ENCODE data around the gene GTF3C6. TPM values are rescaled to one million over a fixed set of nuclear protein-coding genes. Genes with fewer than 3 reads are reported as not detected.
A peak's percentile ranks its signal among the peaks of the same experiment; 100 is the strongest.

Gene GTF3C6
- total and polyA plus RNA-seq, 2 of the 13 experiments (the other 11 are each of a cell fraction or from before 2014, with no cell fraction given), result 21.6 to 160 TPM

- peak; percentile 87; the same call in 1 of the 2 replicates for TF ChIP-seq ZNF709 (CRISPR knock-in tag; IDR thresholded peaks at IDR 0.05)
- peak; percentile 32; the same call in 1 of the 2 replicates for TF ChIP-seq MNT (IDR thresholded peaks at IDR 0.05)
- peak; percentile 54 for TF ChIP-seq PTBP1 (IDR thresholded peaks at IDR 0.05; ENCODE audit: low read depth, low read length, poor library complexity, severe bottlenecking)
- TF ChIP-seq ZNF784 (CRISPR knock-in tag; IDR thresholded peaks at IDR 0.05; ENCODE audit: borderline replicate concordance), result peak; percentile 78; the same call in 1 of the 2 replicates
- TF ChIP-seq ZNF101 (CRISPR knock-in tag; IDR thresholded peaks at IDR 0.05; ENCODE audit: borderline replicate concordance, low read depth), result peak; percentile 80; the same call in 1 of the 2 replicates
- no peak for TF ChIP-seq CHD2 (IDR thresholded peaks at IDR 0.05; ENCODE audit: low read depth, low read length)
- TF ChIP-seq KLF16 (CRISPR knock-in tag; IDR thresholded peaks at IDR 0.05), result peak in 1 of 2 experiments; percentile 87; a peak in 2 of 4 replicates
- no peak for TF ChIP-seq CENPX (CRISPR knock-in tag; IDR thresholded peaks at IDR 0.05)
- no peak for TF ChIP-seq GLMP (CRISPR knock-in tag; IDR thresholded peaks at IDR 0.05; ENCODE audit: borderline replicate concordance)
- 0 out of 2 replicates have a peak, but pooled peaks have one; percentile 82 for TF ChIP-seq ZNF337 (CRISPR knock-in tag; IDR thresholded peaks at IDR 0.05; ENCODE audit: borderline replicate concordance, low read depth)
- TF ChIP-seq AKNA (CRISPR knock-in tag; IDR thresholded peaks at IDR 0.05; ENCODE audit: borderline replicate concordance), result 0 out of 2 replicates have a peak, but pooled peaks have one; percentile 89
- TF ChIP-seq FOXA1 (IDR thresholded peaks at IDR 0.05), result no peak
- TF ChIP-seq FOXA1 (CRISPR knock-in tag; IDR thresholded peaks at IDR 0.05), result 0 out of 2 replicates have a peak, but pooled peaks have one; percentile 13
- TF ChIP-seq RXRA (CRISPR knock-in tag; IDR thresholded peaks at IDR 0.05), result peak; percentile 86
- TF ChIP-seq IKZF5 (CRISPR knock-in tag; IDR thresholded peaks at IDR 0.05), result peak; percentile 80; the same call in 1 of the 2 replicates
- TF ChIP-seq E2F2 (CRISPR knock-in tag; IDR thresholded peaks at IDR 0.05; ENCODE audit: borderline replicate concordance), result no peak; the same call in 1 of the 2 replicates
Observed at GRCh38 chr6:110958329-110959192, at the start of gene GTF3C6 (continued).
